Measurements from ENCODE around the gene PACS1. TPM values are rescaled to one million over a fixed set of nuclear protein-coding genes. Genes with fewer than 3 reads are reported as not detected.
A peak's percentile ranks its signal among the peaks of the same experiment; 100 is the strongest.
"Not testable (repeated sequence)": the region's sequence is repeated elsewhere in the genome, so short reads cannot be mapped to it uniquely, and the experiment has no call there.

The PACS1 gene
- total RNA-seq, 6 experiments from 2014 or later = 5.8 to 23.7 (median 12.5) TPM

GRCh38 chr11:66247801-66248200 is 177.7 kb downstream of the PACS1 start:
- ATAC-seq = no peak
- TF ChIP-seq POLR2A (IDR thresholded peaks at IDR 0.05) = no peak
- TF ChIP-seq CTCF (IDR thresholded peaks at IDR 0.05) = no peak
- Histone ChIP-seq H3K4me1 (no peaks in the 10 kb centered on the region), H3K4me3 (no peak overlapping the region), H3K27ac (no peak overlapping the region), H3K9me3 (no peaks in the 10 kb centered on the region), H3K27me3 (no peaks in the 10 kb centered on the region), H3K36me3 (no peaks in the 10 kb centered on the region)
- intact Hi-C loops (cut with DNase I) = no loop called here
- 93% methylated on average over 2 of the region's 3 CpGs for WGBS (ENCODE audit: insufficient coverage, low coverage, low lambda C conversion rate, missing lambda C conversion rate)
- no peak for DNase-seq

- WGBS (ENCODE audit: insufficient coverage, low coverage, low lambda C conversion rate, missing lambda C conversion rate) = 93% methylated on average over 3 of the region's 6 CpGs
- no peaks in the 10 kb centered on the region for H3K36me3 ChIP-seq
Measured at GRCh38 chr11:66248903-66249302, 178.8 kb downstream of the PACS1 start.

GRCh38 chr11:66251809-66252208 is 181.7 kb downstream of the PACS1 start:
- no peaks in the 10 kb centered on the region for H3K36me3 ChIP-seq
- WGBS (ENCODE audit: insufficient coverage, low coverage, low lambda C conversion rate, missing lambda C conversion rate) = 86% methylated on average over 1 of the region's 7 CpGs
- no peaks in the 10 kb centered on the region for H3K4me1 ChIP-seq
- no peak overlapping the region for H3K4me3 ChIP-seq
- no peak for TF ChIP-seq POLR2A (IDR thresholded peaks at IDR 0.05)
- H3K9me3 ChIP-seq = no peaks in the 10 kb centered on the region
- intact Hi-C loops (cut with DNase I) = no loop called here
- DNase-seq (no peak), ATAC-seq (no peak)
- H3K27ac ChIP-seq = no peak overlapping the region
- no peaks in the 10 kb centered on the region for H3K27me3 ChIP-seq

More at GRCh38 chr11:66248903-66249302, 178.8 kb downstream of the PACS1 start:
- ATAC-seq (no peak), DNase-seq (no peak)
- intact Hi-C loops (cut with DNase I) = no loop called here
- H3K4me3 ChIP-seq = no peak overlapping the region
- H3K4me1 ChIP-seq = no peaks in the 10 kb centered on the region
- H3K9me3 ChIP-seq = no peaks in the 10 kb centered on the region
- no peak overlapping the region for H3K27ac ChIP-seq
- H3K27me3 ChIP-seq = no peaks in the 10 kb centered on the region
- TF ChIP-seq POLR2A (IDR thresholded peaks at IDR 0.05) (no peak), CTCF (IDR thresholded peaks at IDR 0.05) (no peak)

GRCh38 chr11:66253081-66253480 is 183.0 kb downstream of the PACS1 start:
- intact Hi-C loops (cut with DNase I); H3K4me3 ChIP-seq; DNase-seq; H3K4me1 ChIP-seq; ATAC-seq; H3K9me3 ChIP-seq; H3K36me3 ChIP-seq; H3K27me3 ChIP-seq; H3K27ac ChIP-seq: not testable (repeated sequence)
- WGBS (ENCODE audit: insufficient coverage, low coverage, low lambda C conversion rate, missing lambda C conversion rate) = 85% methylated on average over 6 of the region's 6 CpGs

- Histone ChIP-seq H3K4me3 (peak overlapping the region; percentile 73 to 93 (median 88)), H3K4me1 (peaks cover 0 to 9% (median 0%) of the 10 kb centered on the region in 4 donors), H3K27ac (no peak overlapping the region), H3K27me3 (no peaks in the 10 kb centered on the region), H3K36me3 (no peaks in the 10 kb centered on the region), H3K9me3 (no peaks in the 10 kb centered on the region)
- TF ChIP-seq CTCF (IDR thresholded peaks at IDR 0.05) = peak in 2 of 4 donors; percentile 3 to 33
- no peak for TF ChIP-seq POLR2A (IDR thresholded peaks at IDR 0.05)
- intact Hi-C loops (cut with DNase I) = no loop called here
- 8% methylated on average over 9 of the region's 28 CpGs for WGBS (ENCODE audit: insufficient coverage, low coverage, low lambda C conversion rate, missing lambda C conversion rate)
- DNase-seq (no peak), ATAC-seq (peak in 1 of 4 donors; percentile 1)
Measured at GRCh38 chr11:66258473-66258893, 188.4 kb downstream of the PACS1 start.

GRCh38 chr11:66259225-66259624 is 189.2 kb downstream of the PACS1 start:
- WGBS (ENCODE audit: insufficient coverage, low coverage, low lambda C conversion rate, missing lambda C conversion rate) = 100% methylated on average over 2 of the region's 2 CpGs

More at GRCh38 chr11:66259225-66259624, 189.2 kb downstream of the PACS1 start:
- Histone ChIP-seq H3K4me1 (peaks cover 0 to 9% (median 0%) of the 10 kb centered on the region in 4 donors), H3K9me3 (no peaks in the 10 kb centered on the region), H3K36me3 (no peaks in the 10 kb centered on the region), H3K4me3 (no peak overlapping the region), H3K27ac (no peak overlapping the region), H3K27me3 (no peaks in the 10 kb centered on the region)
- ATAC-seq (no peak), DNase-seq (no peak)
- intact Hi-C loops (cut with DNase I) = no loop called here
- no peak for TF ChIP-seq POLR2A (IDR thresholded peaks at IDR 0.05)
- no peak for TF ChIP-seq CTCF (IDR thresholded peaks at IDR 0.05)

Measured in right lobe of liver (tissue), 6 donors.